Measurements from ENCODE around the gene EPPIN.

Gene EPPIN

DNA sequence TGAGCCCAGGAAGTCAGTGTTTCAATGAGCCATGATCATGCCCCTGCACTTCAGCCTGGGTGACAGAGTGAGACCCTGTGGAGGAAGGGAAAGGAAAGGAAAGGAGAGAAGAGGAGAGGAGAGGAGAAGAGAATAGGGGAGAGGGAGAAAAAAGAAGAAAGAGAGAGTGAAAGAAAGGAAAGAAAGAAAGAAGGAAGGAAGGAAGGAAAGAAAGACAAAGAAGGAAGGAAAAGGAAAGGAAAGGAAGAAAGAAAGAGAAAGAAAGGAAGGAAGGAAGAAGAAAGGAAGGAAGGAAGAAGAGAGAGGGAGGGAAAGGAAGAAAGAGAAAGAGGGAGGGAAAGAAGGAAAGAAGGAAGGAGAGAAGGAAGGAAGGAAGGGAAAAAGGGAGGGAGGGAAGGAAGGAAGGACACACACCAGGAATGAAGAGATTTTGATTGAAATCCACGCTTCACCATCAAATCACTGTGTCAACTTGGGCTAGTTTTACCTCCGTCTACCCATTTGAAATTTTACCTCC lies 17.6 kb upstream of the EPPIN start:
- no peak overlapping the region for H3K4me3 ChIP-seq (ENCODE audit: low read length)
- no peak for DNase-seq (ENCODE audit: low read depth)
- TF ChIP-seq CTCF (IDR thresholded peaks at IDR 0.05; ENCODE audit: insufficient read depth, low read depth, low read length, missing control alignments): no peak

- TF ChIP-seq CTCF (IDR thresholded peaks at IDR 0.05; ENCODE audit: insufficient read depth, low read depth, low read length, missing control alignments): no peak
- DNase-seq (ENCODE audit: low read depth): no peak
- no peak overlapping the region for H3K4me3 ChIP-seq (ENCODE audit: low read length)
Measured at GRCh38 chr20:45555198-45555597, 8.0 kb upstream of the EPPIN start.

GRCh38 chr20:45552456-45552855 lies 5.3 kb upstream of the EPPIN start:
- no peak for TF ChIP-seq CTCF (IDR thresholded peaks at IDR 0.05; ENCODE audit: insufficient read depth, low read depth, low read length, missing control alignments)
- H3K4me3 ChIP-seq (ENCODE audit: low read length): no peak overlapping the region
- no peak for DNase-seq (ENCODE audit: low read depth)

DNA sequence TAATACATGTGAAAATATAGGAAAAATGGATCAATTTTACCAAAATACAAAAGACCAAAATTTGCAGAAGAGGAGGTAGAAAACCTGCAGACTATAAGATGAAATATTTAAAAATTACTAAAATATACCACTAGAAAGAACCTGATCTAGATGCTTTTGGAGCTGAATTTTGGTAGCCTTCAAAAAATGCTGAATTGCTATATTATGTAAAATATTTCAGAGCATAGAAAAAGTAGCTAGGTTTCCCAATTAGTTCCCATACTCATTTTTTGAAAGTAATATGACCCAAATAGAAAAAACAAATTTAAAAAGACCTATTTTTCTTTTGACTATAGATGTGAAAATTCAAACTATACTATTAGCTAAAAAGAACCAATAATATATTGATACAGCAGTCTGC lies 3.6 kb upstream of the EPPIN start:
- TF ChIP-seq CTCF (IDR thresholded peaks at IDR 0.05; ENCODE audit: insufficient read depth, low read depth, low read length, missing control alignments): no peak
- no peak overlapping the region for H3K4me3 ChIP-seq (ENCODE audit: low read length)
- DNase-seq (ENCODE audit: low read depth): no peak

- no peak overlapping the region for H3K4me3 ChIP-seq (ENCODE audit: low read length)
- no peak for DNase-seq (ENCODE audit: low read depth)
- TF ChIP-seq CTCF (IDR thresholded peaks at IDR 0.05; ENCODE audit: insufficient read depth, low read depth, low read length, missing control alignments): no peak
Measured at GRCh38 chr20:45548410-45548809, 1.2 kb upstream of the EPPIN start.

DNA sequence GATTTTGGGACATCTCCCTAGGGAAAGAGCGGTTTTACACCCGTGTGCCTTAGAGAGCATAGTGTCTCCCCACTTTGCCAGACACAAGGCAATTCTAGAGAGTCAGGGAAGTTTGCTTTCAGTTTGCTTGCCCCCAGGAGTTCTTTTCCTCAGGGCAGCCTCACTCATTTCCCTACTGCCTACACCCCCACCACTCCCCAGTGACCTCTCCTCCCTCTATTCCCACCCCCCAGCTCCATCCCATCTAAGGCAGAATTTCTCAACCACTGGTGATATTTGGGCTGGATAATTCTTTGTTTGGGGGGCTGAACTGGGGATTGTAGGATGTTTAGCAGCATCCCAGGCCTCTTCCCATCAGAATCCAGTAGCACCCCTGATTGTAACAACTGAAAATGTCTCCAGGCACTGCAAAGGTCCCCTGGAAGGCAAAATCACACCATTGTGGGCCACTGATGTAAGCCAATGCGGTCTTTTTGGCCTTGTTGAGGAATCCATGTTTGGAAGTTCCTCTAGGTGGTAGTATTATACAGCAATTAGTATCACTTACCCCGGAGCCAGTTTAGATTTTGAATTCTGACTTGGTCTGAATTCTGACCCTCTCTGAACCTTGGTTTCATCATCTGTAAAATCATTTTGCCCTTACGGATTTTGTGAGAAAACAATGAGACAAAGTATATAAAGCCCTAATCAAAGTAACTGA lies 1.3 kb downstream of the EPPIN start:
- peak; percentile 44 for DNase-seq (ENCODE audit: low read depth)
- peak; percentile 44 for TF ChIP-seq CTCF (IDR thresholded peaks at IDR 0.05; ENCODE audit: insufficient read depth, low read depth, low read length, missing control alignments)
- H3K4me3 ChIP-seq (ENCODE audit: low read length): no peak overlapping the region

DNA sequence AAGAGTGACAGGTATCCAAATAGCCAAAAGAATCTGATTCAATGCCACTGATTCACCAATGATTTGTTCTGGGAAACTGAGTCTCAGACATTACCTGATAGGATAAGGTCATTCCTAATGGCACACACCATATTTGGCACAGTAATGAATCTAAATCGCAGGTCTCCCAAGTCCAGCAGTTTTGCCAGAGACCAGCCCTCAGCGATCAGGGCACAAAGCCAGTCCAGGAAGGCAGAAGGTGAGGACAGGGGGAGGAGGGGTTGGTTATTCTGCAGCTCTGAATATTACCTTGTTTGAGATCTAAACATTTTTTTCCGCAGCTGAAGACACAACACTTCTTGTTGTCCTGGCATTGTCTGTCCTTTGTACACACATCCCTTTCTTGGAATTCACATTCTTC lies 1.9 kb downstream of the EPPIN start:
- no peak overlapping the region for H3K4me3 ChIP-seq (ENCODE audit: low read length)
- no peak for TF ChIP-seq CTCF (IDR thresholded peaks at IDR 0.05; ENCODE audit: insufficient read depth, low read depth, low read length, missing control alignments)
- DNase-seq (ENCODE audit: low read depth): no peak

Data from epithelial cell of esophagus (primary cell).